HG03439 (cell line): ENCODE data around the gene PACS2.
"Not testable (repeated sequence)": the region's sequence is repeated elsewhere in the genome, so short reads cannot be mapped to it uniquely, and the experiment has no call there.

Experiments used
- ATAC-seq: cut with Tn5 transposase; IDR thresholded peaks from one replicate; pipeline ENCODE4 v1.9.1; 2021; ENCODE audit warnings: mild to moderate bottlenecking, moderate library complexity; ENCODE audit not compliant: unreplicated experiment

Gene PACS2

GRCh38 chr14:105329411-105330150, 15.0 kb downstream of the PACS2 start:
- ATAC-seq, result no peak

DNA sequence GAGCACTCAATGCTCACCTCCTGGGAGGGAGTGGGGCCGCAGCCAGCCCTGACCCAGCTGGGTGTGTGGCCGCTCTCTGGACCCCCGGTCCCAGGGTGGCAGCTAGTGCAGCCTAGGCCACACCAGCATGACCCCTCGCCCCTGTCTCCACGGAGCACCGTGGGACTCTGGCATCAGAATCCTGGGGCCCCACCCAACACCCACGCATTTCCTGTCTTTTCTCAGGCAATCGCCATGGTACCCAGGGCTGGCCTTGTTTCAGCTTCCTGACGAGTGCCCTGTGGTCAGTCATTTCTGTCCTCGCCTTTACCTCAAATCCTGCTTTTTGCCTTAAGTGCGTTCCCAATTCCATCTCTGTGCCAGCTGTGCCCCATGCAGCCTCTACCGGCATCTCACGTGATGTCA, 15.9 kb downstream of the PACS2 start:
- no peak for ATAC-seq

DNA sequence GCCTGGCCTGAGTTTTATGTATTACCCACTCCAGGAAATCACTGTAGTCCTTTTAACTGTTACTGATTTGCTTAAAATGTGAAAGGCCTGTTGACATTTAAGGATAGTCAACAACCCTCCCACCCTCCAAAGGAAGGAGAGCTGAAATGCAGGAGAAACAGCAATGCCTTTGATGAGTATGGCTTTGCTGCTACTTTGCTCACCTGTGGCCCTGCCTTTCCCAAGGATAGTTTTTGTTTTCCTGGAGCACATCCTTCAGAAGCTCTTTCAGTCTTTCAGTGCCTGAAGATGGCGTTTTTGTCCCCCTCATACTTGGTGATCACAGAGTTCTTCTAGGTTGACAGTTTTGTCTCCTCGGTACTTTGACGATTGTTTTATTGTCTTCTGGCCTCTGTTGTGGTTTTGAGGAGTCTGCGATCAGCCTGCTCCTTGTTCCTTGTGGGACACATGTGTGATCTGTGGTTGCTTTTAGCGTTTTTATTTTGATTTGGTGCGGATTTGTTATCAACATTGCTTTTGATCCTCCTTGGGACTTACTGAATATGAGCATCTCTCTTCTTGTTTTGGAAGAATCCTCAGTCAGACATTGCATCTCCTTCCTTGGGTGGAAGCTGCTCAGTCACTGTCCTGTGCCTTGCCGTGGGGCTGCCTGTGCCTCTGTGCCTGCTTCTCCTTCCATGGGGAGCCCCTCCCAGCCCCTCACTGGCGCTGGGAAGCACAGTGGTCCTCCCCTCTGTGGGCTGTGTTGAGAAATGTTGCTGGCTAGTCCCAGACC, 17.2 kb downstream of the PACS2 start:
- ATAC-seq, result no peak

DNA sequence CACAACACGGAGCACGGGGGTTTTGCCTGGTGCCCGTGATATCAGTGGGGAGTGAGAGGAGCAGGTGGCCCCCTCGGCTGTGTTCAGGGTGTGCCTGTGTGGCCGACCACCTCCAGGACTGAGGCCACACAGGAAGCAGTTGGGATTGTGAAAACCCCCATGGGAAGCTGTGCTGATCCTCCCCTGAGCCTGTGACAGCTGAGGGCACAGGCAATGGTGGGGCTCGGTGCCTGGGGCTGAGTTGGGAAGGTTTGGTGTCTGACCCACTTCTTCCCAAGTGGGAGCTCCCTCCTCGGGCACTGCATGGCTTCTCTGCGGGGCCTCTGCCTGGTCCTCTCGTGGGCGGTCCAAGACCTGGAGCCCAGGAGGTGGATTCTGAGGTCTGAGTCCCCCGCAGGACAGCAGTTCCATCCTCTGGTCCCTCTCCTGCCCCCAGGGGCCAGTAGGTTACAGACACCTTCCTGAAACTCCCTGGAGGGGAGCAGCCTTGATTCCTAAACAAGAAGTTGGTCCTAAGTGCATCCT, 17.9 kb downstream of the PACS2 start:
- ATAC-seq, result no peak

GRCh38 chr14:105333020-105333490, 18.5 kb downstream of the PACS2 start:
- no peak for ATAC-seq

- ATAC-seq, result no peak
Observed at GRCh38 chr14:105333613-105334364, 19.2 kb downstream of the PACS2 start.

GRCh38 chr14:105334383-105335230, 20.1 kb downstream of the PACS2 start:
- no peak for ATAC-seq

- ATAC-seq, result not testable (repeated sequence)
Observed at GRCh38 chr14:105335231-105335542, 20.6 kb downstream of the PACS2 start.

- ATAC-seq, result no peak
Observed at GRCh38 chr14:105335735-105336476, 21.4 kb downstream of the PACS2 start.

GRCh38 chr14:105336477-105337287, 22.1 kb downstream of the PACS2 start:
- ATAC-seq, result no peak

GRCh38 chr14:105337433-105337832, 22.9 kb downstream of the PACS2 start:
- ATAC-seq, result no peak

GRCh38 chr14:105337966-105338741, 23.6 kb downstream of the PACS2 start:
- ATAC-seq, result no peak

DNA sequence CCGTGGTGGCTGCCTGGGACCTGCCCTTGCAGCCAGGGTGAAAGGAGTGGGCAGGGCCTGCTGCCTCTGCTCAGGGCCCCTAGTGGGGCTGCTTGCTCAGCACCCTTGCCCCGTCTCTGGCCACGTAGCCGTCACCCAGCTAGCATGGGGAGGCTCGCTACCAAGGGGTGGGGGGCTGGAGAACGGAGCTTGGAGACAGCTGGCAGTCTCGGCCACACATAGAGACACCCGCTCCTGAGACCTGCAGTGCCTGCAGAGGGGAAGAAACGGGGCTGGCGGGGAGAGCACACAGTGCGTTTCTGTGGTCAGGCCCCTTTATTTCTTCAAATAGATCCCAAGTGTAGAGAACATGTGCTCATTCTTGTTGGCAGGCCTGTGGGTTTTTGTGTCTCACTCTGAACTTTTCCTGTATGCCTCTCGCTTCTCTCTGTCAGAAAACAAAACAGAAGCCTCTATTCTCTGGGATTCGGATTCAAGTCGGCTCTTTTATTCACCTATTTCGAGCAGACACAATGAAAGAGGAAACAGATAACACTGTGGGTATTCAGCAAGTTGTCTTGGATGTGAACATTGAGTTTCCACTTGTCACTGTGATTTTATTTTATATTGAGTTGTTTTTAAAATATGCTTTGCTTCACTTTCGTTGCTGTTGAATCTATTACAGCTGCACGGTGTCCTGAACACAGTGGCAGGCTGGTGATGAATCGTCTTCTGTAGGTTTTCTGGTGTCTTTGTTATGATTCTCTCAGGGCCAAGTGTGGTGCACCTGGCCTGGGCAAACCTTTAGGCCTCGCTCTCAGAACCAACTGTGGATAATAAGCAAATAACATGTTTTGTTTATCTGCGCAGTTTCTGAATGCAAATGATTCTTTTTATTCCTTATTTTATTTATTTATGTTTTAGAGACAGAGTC, 26.5 kb downstream of the PACS2 start:
- ATAC-seq, result no peak

GRCh38 chr14:105343194-105343593, 28.6 kb downstream of the PACS2 start:
- ATAC-seq, result no peak

- ATAC-seq, result no peak
Observed at GRCh38 chr14:105346200-105346533, 31.6 kb downstream of the PACS2 start.

DNA sequence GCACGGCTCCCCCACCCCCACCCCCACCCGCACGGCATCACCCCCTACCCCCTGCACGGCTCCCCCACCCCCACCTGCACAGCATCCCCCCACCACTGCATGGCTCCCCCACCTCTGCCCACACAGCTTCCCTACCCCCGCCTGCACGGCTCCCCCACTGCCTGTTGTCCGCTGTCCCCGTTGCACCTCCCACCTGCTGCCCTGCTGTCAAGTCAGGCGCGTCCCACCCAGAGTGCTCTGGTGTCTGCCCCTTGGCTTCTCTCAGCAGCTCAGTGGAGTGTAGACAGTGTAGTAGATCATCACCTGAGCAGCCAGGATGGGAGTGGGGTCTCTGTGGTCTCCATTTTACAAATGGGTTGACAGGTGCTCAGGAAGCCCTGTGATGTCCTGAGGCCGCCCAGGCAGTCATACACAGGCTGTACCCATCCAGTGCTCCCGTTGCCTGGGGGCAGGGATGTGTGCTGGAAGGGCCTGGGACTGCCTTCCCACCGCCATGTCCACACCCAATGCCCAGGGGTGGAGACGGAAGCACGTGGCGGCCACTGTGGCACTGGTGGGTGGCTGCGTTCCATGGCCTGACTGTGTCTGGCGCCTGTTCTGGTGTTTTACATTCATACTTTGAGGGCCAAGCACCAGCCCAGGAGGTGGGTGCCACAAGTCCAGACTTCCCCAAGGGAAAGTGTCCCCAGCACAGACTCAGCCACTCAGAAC, 32.5 kb downstream of the PACS2 start:
- ATAC-seq, result no peak

DNA sequence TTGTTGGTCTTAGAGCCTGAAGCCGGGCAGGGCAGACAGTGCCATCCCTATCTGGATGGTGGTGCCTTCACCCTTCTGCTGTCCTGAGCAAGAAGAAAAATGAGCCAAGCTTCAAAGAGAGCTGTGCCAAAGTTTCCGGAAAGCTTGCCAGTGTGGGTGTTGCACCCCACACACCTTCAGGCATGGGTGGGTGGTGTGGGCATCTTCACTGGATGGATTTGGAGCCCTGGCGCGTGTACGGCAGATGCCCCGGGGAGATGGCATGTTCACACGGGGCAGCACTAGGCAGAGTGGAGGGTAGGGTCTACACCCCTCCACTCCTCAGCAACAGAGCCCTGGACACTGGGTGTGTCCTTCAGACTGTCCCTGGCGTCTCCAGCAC, 33.0 kb downstream of the PACS2 start:
- ATAC-seq, result no peak
